Stimulated activated CD4-positive, alpha-beta T cell treated with anti-CD3 and anti-CD28 coated beads, Interleukin-12 subunit alpha, Interleukin-12 subunit beta, amount 100 ng/mL, for 4 hours (primary cell): ENCODE data around the gene ARHGAP1.

ENCODE experiments used
- DNase-seq: peaks from one replicate; pipeline ENCODE4 v3.0.0-alpha.2; 2020

Gene ARHGAP1

GRCh38 chr11:46692450-46692849 lies 8.0 kb downstream of the ARHGAP1 start:
- no peak for DNase-seq

- DNase-seq = no peak
Observed at GRCh38 chr11:46690702-46691101, 9.7 kb downstream of the ARHGAP1 start.

GRCh38 chr11:46686886-46687795 lies 13.3 kb downstream of the ARHGAP1 start:
- no peak for DNase-seq

- no peak for DNase-seq
Observed at GRCh38 chr11:46684367-46684766, 16.1 kb downstream of the ARHGAP1 start.

GRCh38 chr11:46682773-46683752 lies 17.4 kb downstream of the ARHGAP1 start:
- DNase-seq = no peak

GRCh38 chr11:46681814-46682213 lies 18.6 kb downstream of the ARHGAP1 start:
- DNase-seq = no peak

GRCh38 chr11:46680815-46681214 lies 19.6 kb downstream of the ARHGAP1 start:
- DNase-seq = no peak

GRCh38 chr11:46680164-46680760 lies 20.2 kb downstream of the ARHGAP1 start:
- DNase-seq = no peak

- no peak for DNase-seq
Observed at GRCh38 chr11:46679241-46680163, 20.9 kb downstream of the ARHGAP1 start.

- DNase-seq = no peak
Observed at GRCh38 chr11:46678741-46679130, 21.7 kb downstream of the ARHGAP1 start.

GRCh38 chr11:46677991-46678740 lies 22.3 kb downstream of the ARHGAP1 start:
- no peak for DNase-seq

- no peak for DNase-seq
Observed at GRCh38 chr11:46677169-46677568, 23.2 kb downstream of the ARHGAP1 start.

- DNase-seq = no peak
Observed at GRCh38 chr11:46676436-46677158, 23.8 kb downstream of the ARHGAP1 start.

- no peak for DNase-seq
Observed at GRCh38 chr11:46675949-46676348, 24.5 kb downstream of the ARHGAP1 start.

- no peak for DNase-seq
Observed at GRCh38 chr11:46675288-46675851, 25.0 kb downstream of the ARHGAP1 start.

- no peak for DNase-seq
Observed at GRCh38 chr11:46674463-46675287, 25.7 kb downstream of the ARHGAP1 start.

GRCh38 chr11:46673713-46674462 lies 26.5 kb downstream of the ARHGAP1 start:
- no peak for DNase-seq

- DNase-seq = no peak
Observed at GRCh38 chr11:46672381-46672839, 28.0 kb downstream of the ARHGAP1 start.
